ENCODE results near the gene SRGAP1.

The SRGAP1 gene

DNA sequence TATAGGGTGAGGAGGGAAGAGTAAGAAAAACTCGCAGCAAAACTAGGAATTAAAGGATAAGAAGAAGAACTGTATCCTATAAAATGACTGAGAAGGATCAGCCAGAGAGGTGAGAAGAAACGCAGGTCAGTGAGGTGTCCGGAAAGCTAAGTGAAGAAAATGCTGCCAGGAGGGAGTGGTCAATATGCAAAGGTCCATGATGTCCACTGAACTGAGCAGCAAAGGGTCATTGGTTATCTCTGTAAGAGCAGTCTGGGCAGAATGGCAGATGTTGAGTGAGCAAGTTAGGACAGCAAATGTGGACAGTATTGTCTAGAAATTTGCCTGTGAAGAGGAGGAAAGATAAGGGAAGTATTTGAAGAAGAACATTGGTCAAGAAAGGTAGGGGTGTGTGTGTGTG lies 155.4 kb downstream of the SRGAP1 start:
- TF ChIP-seq SIN3A (IDR thresholded peaks at IDR 0.05; ENCODE audit: borderline replicate concordance, insufficient read depth, low read length) (no peak), TAF1 (IDR thresholded peaks at IDR 0.05; ENCODE audit: borderline replicate concordance, insufficient read depth, low read length) (no peak), POLR2AphosphoS5 (IDR thresholded peaks at IDR 0.05; ENCODE audit: low read depth, low read length) (no peak), FOXP2 (optimal IDR thresholded peaks at IDR 0.05; ENCODE audit: borderline replicate concordance, extremely low read depth, extremely low read length, insufficient read depth) (no peak)
- TF ChIP-seq, protein P1, sequence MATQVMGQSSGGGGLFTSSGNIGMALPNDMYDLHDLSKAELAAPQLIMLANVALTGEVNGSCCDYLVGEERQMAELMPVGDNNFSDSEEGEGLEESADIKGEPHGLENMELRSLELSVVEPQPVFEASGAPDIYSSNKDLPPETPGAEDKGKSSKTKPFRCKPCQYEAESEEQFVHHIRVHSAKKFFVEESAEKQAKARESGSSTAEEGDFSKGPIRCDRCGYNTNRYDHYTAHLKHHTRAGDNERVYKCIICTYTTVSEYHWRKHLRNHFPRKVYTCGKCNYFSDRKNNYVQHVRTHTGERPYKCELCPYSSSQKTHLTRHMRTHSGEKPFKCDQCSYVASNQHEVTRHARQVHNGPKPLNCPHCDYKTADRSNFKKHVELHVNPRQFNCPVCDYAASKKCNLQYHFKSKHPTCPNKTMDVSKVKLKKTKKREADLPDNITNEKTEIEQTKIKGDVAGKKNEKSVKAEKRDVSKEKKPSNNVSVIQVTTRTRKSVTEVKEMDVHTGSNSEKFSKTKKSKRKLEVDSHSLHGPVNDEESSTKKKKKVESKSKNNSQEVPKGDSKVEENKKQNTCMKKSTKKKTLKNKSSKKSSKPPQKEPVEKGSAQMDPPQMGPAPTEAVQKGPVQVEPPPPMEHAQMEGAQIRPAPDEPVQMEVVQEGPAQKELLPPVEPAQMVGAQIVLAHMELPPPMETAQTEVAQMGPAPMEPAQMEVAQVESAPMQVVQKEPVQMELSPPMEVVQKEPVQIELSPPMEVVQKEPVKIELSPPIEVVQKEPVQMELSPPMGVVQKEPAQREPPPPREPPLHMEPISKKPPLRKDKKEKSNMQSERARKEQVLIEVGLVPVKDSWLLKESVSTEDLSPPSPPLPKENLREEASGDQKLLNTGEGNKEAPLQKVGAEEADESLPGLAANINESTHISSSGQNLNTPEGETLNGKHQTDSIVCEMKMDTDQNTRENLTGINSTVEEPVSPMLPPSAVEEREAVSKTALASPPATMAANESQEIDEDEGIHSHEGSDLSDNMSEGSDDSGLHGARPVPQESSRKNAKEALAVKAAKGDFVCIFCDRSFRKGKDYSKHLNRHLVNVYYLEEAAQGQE (IDR thresholded peaks at IDR 0.05; ENCODE audit: insufficient read depth in 1 of 2, low read depth in 2 of 2, low read length in 2 of 2), result no peak

- TF ChIP-seq, protein P1 (IDR thresholded peaks at IDR 0.05; ENCODE audit: insufficient read depth in 1 of 2, low read depth in 2 of 2, low read length in 2 of 2), result no peak
- TF ChIP-seq POLR2AphosphoS5 (IDR thresholded peaks at IDR 0.05; ENCODE audit: low read depth, low read length) (no peak), TAF1 (IDR thresholded peaks at IDR 0.05; ENCODE audit: borderline replicate concordance, insufficient read depth, low read length) (no peak), FOXP2 (optimal IDR thresholded peaks at IDR 0.05; ENCODE audit: borderline replicate concordance, extremely low read depth, extremely low read length, insufficient read depth) (no peak), SIN3A (IDR thresholded peaks at IDR 0.05; ENCODE audit: borderline replicate concordance, insufficient read depth, low read length) (no peak)
These were observed 156.9 kb downstream of the SRGAP1 start for GRCh38 chr12:64001439-64001838.

DNA sequence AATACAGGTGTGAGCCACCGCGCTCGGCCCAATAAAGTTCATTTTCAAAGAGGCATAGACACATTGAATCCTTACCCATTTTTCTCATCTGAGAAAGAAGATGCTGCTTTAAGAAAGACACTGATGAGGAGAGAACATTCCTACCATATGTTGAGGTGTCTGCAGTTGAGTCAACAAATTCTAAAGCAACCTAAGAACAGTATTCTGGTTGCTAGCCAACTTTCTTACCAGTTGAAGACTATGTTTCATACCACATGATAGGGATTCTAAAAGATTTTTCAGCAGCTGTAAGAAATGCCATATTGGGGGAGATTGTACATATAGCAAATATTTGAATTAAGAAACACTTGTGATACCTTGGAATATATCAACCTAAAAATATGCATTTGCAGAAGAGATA lies 160.1 kb downstream of the SRGAP1 start:
- TF ChIP-seq FOXP2 (optimal IDR thresholded peaks at IDR 0.05; ENCODE audit: borderline replicate concordance, extremely low read depth, extremely low read length, insufficient read depth), result no peak
- TF ChIP-seq POLR2AphosphoS5 (IDR thresholded peaks at IDR 0.05; ENCODE audit: low read depth, low read length), result no peak
- TF ChIP-seq, protein P1 (IDR thresholded peaks at IDR 0.05; ENCODE audit: insufficient read depth in 1 of 2, low read depth in 2 of 2, low read length in 2 of 2), result no peak
- no peak for TF ChIP-seq TAF1 (IDR thresholded peaks at IDR 0.05; ENCODE audit: borderline replicate concordance, insufficient read depth, low read length)
- TF ChIP-seq SIN3A (IDR thresholded peaks at IDR 0.05; ENCODE audit: borderline replicate concordance, insufficient read depth, low read length), result no peak

GRCh38 chr12:64006211-64006825 lies 161.8 kb downstream of the SRGAP1 start:
- no peak for TF ChIP-seq SIN3A (IDR thresholded peaks at IDR 0.05; ENCODE audit: borderline replicate concordance, insufficient read depth, low read length)

- TF ChIP-seq SIN3A (IDR thresholded peaks at IDR 0.05; ENCODE audit: borderline replicate concordance, insufficient read depth, low read length) (no peak), FOXP2 (optimal IDR thresholded peaks at IDR 0.05; ENCODE audit: borderline replicate concordance, extremely low read depth, extremely low read length, insufficient read depth) (no peak), POLR2AphosphoS5 (IDR thresholded peaks at IDR 0.05; ENCODE audit: low read depth, low read length) (no peak), TAF1 (IDR thresholded peaks at IDR 0.05; ENCODE audit: borderline replicate concordance, insufficient read depth, low read length) (no peak)
- TF ChIP-seq, protein P1 (IDR thresholded peaks at IDR 0.05; ENCODE audit: insufficient read depth in 1 of 2, low read depth in 2 of 2, low read length in 2 of 2), result no peak
These were observed 163.4 kb downstream of the SRGAP1 start for GRCh38 chr12:64007853-64008252.

Measured in PFSK-1 (cell line).